ENCODE data around the gene RPTOR. TPM values are rescaled to one million over a fixed set of nuclear protein-coding genes. Genes with fewer than 3 reads are reported as not detected.
A peak's percentile ranks its signal among the peaks of the same experiment; 100 is the strongest.

RPTOR gene
- total RNA-seq, 1 donor: 27.9 TPM

- H3K27ac ChIP-seq (ENCODE audit: low read depth, low read length): no peak overlapping the region
- H3K9me3 ChIP-seq (ENCODE audit: low read depth, low read length): no peaks in the 10 kb centered on the region
- no peak overlapping the region for H2AFZ ChIP-seq (ENCODE audit: low read length)
- peaks cover 6% of the 10 kb centered on the region for H3K36me3 ChIP-seq (ENCODE audit: insufficient read depth, low read length)
- H3K4me1 ChIP-seq (ENCODE audit: insufficient read depth, low read length): peaks cover 3% of the 10 kb centered on the region
- H3K4me2 ChIP-seq (ENCODE audit: insufficient read depth, low read length): no peak overlapping the region
- H4K20me1 ChIP-seq (ENCODE audit: insufficient read depth, low read length): no peaks in the 10 kb centered on the region
- H3K27me3 ChIP-seq (ENCODE audit: insufficient read depth, low read length): no peaks in the 10 kb centered on the region
- no peak for TF ChIP-seq CTCF (IDR thresholded peaks at IDR 0.05; ENCODE audit: extremely low read depth, low read depth, low read length)
- no peaks in the 10 kb centered on the region for H3K79me2 ChIP-seq (ENCODE audit: insufficient read depth, low read length)
- no peak for DNase-seq (ENCODE audit: insufficient read length, low spot score, missing footprints)
- no peak overlapping the region for H3K4me3 ChIP-seq (ENCODE audit: insufficient read depth, low read length)
Measured at GRCh38 chr17:80902197-80902962, 357.7 kb downstream of the RPTOR start.

GRCh38 chr17:80902963-80903611 is 358.4 kb downstream of the RPTOR start:
- TF ChIP-seq CTCF (IDR thresholded peaks at IDR 0.05; ENCODE audit: extremely low read depth, low read depth, low read length): no peak
- Histone ChIP-seq H3K4me3 (ENCODE audit: insufficient read depth, low read length) (no peak overlapping the region), H3K36me3 (ENCODE audit: insufficient read depth, low read length) (peaks cover 6% of the 10 kb centered on the region), H3K27me3 (ENCODE audit: insufficient read depth, low read length) (no peaks in the 10 kb centered on the region), H3K9me3 (ENCODE audit: low read depth, low read length) (no peaks in the 10 kb centered on the region), H3K79me2 (ENCODE audit: insufficient read depth, low read length) (no peaks in the 10 kb centered on the region), H4K20me1 (ENCODE audit: insufficient read depth, low read length) (no peaks in the 10 kb centered on the region), H3K4me1 (ENCODE audit: insufficient read depth, low read length) (peaks cover 3% of the 10 kb centered on the region), H2AFZ (ENCODE audit: low read length) (no peak overlapping the region), H3K27ac (ENCODE audit: low read depth, low read length) (no peak overlapping the region), H3K4me2 (ENCODE audit: insufficient read depth, low read length) (no peak overlapping the region)
- DNase-seq (ENCODE audit: insufficient read length, low spot score, missing footprints): no peak

- Histone ChIP-seq H4K20me1 (ENCODE audit: insufficient read depth, low read length) (no peaks in the 10 kb centered on the region), H3K4me3 (ENCODE audit: insufficient read depth, low read length) (no peak overlapping the region), H2AFZ (ENCODE audit: low read length) (no peak overlapping the region), H3K4me2 (ENCODE audit: insufficient read depth, low read length) (no peak overlapping the region), H3K27ac (ENCODE audit: low read depth, low read length) (no peak overlapping the region), H3K36me3 (ENCODE audit: insufficient read depth, low read length) (peaks cover 6% of the 10 kb centered on the region), H3K79me2 (ENCODE audit: insufficient read depth, low read length) (no peaks in the 10 kb centered on the region), H3K27me3 (ENCODE audit: insufficient read depth, low read length) (no peaks in the 10 kb centered on the region), H3K9me3 (ENCODE audit: low read depth, low read length) (no peaks in the 10 kb centered on the region), H3K4me1 (ENCODE audit: insufficient read depth, low read length) (peaks cover 3% of the 10 kb centered on the region)
- DNase-seq (ENCODE audit: insufficient read length, low spot score, missing footprints): peak; percentile 69
- TF ChIP-seq CTCF (IDR thresholded peaks at IDR 0.05; ENCODE audit: extremely low read depth, low read depth, low read length): no peak
Measured at GRCh38 chr17:80904036-80904753, 359.6 kb downstream of the RPTOR start.
